ENCODE data around the gene HJURP. TPM values are rescaled to one million over a fixed set of nuclear protein-coding genes. Genes with fewer than 3 reads are reported as not detected.

Gene HJURP
- total and polyA plus RNA-seq, 2 donors (not counting 3 experiments of a cell fraction or from before 2014, with no cell fraction given) = 34.4 to 60.9 TPM

DNA sequence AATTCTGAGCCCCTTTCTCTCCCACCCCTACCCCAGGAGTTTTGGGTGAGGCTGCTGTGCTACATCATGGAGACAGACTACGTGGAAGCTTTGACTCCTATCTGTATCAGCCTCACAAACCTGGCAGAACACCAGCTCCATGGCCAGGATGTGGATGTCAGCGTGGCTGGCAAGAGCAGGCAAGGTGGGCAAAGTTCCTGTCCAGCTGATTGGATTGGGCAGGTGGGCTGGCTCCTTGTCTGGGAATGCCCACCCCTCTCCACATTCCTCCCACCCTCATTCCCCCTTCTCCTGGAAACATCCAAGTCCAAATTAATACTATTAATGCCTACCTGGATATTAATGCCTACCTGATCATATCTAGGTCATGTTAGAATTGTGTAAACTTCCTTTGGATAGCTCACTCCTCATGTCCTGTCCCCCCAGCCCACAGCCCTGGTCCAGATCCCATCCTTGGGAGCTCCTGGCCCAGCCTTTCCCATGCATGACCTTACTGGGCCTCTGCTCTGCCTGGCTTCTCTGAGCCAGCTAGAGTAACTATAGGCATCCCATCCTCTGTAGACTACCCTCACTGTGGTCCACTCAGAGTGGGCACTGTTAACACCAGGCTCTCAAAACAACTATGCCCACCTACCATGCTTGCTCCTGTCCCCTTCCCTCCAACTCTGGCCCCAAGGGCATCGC, 52.1 kb downstream of the HJURP start:
- Histone ChIP-seq H3K36me3 (ENCODE audit: control insufficient read depth in 2 of 2, extremely low read depth in 1 of 2, insufficient read depth in 2 of 2, low read length in 2 of 2) (no peaks in the 10 kb centered on the region), H3K4me2 (ENCODE audit: insufficient read depth, low read length) (no peak overlapping the region), H2AFZ (ENCODE audit: low read depth, low read length) (no peak overlapping the region), H3K9ac (replicated peaks; ENCODE audit: extremely low read depth, insufficient read depth, low read length) (no peak overlapping the region), H3K27ac (ENCODE audit: insufficient read depth, low read depth, low read length) (no peak overlapping the region), H3K4me3 (replicated peaks in 1 of 3; ENCODE audit: insufficient read depth in 1 of 3, low read depth in 1 of 3, low read length in 3 of 3) (no peak overlapping the region), H3K79me2 (ENCODE audit: control insufficient read depth, insufficient read depth, low read length) (no peaks in the 10 kb centered on the region), H3K27me3 (ENCODE audit: control insufficient read depth in 2 of 2, insufficient read depth in 2 of 2, low read length in 2 of 2) (no peaks in the 10 kb centered on the region), H4K20me1 (replicated peaks; ENCODE audit: control insufficient read depth, extremely low read depth, insufficient read depth, low read length) (no peaks in the 10 kb centered on the region), H3K9me3 (replicated peaks; ENCODE audit: control insufficient read depth, insufficient read depth, low read length) (no peaks in the 10 kb centered on the region), H3K4me1 (ENCODE audit: control insufficient read depth, extremely low read depth, insufficient read depth, low read length) (no peaks in the 10 kb centered on the region), H3K9me1 (replicated peaks; ENCODE audit: control insufficient read depth, extremely low read depth, insufficient read depth, low read length) (no peaks in the 10 kb centered on the region)
- TF ChIP-seq POLR2A (IDR thresholded peaks at IDR 0.05; ENCODE audit: low read depth, low read length) = no peak
- no peak for TF ChIP-seq FOS (IDR thresholded peaks at IDR 0.05; ENCODE audit: borderline replicate concordance, insufficient read depth, low read length)
- TF ChIP-seq MAX (IDR thresholded peaks at IDR 0.05; ENCODE audit: insufficient read depth, insufficient read length) = no peak
- TF ChIP-seq, protein P1, sequence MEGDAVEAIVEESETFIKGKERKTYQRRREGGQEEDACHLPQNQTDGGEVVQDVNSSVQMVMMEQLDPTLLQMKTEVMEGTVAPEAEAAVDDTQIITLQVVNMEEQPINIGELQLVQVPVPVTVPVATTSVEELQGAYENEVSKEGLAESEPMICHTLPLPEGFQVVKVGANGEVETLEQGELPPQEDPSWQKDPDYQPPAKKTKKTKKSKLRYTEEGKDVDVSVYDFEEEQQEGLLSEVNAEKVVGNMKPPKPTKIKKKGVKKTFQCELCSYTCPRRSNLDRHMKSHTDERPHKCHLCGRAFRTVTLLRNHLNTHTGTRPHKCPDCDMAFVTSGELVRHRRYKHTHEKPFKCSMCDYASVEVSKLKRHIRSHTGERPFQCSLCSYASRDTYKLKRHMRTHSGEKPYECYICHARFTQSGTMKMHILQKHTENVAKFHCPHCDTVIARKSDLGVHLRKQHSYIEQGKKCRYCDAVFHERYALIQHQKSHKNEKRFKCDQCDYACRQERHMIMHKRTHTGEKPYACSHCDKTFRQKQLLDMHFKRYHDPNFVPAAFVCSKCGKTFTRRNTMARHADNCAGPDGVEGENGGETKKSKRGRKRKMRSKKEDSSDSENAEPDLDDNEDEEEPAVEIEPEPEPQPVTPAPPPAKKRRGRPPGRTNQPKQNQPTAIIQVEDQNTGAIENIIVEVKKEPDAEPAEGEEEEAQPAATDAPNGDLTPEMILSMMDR (IDR thresholded peaks at IDR 0.05; ENCODE audit: extremely low read depth in 1 of 2, insufficient read depth in 1 of 2, low read depth in 1 of 2, low read length in 2 of 2) = no peak
- TF ChIP-seq GATA2 (IDR thresholded peaks at IDR 0.05; ENCODE audit: insufficient read depth, insufficient read length, low read depth, low read length) = no peak
- TF ChIP-seq MYC (IDR thresholded peaks at IDR 0.05; ENCODE audit: low read depth, low read length) = no peak
- no peak for TF ChIP-seq JUN (IDR thresholded peaks at IDR 0.05; ENCODE audit: borderline replicate concordance, insufficient read depth, insufficient read length, low read depth)
- no peak for TF ChIP-seq POLR2AphosphoS5 (IDR thresholded peaks at IDR 0.05; ENCODE audit: insufficient read depth, low read depth, low read length)
- TF ChIP-seq EZH2 (IDR thresholded peaks at IDR 0.05; ENCODE audit: borderline replicate concordance, low read depth, low read length, severe bottlenecking) = no peak
- no peak for DNase-seq (ENCODE audit: low read depth, low spot score)
- no peak for FAIRE-seq
- ChIA-PET POLR2A (no interaction called here), CTCF (no interaction called here)
- no TSS peak for BruUV-seq (replicated peaks)
- dilution Hi-C loops (cut with MboI; ENCODE audit: extremely low pct_ligation_motif_present, low sequenced_read_pairs) (no loop called here), intact Hi-C loops (cut with micrococcal nuclease) (no loop called here)
